Measurements from ENCODE around the gene DMAP1. TPM values are rescaled to one million over a fixed set of nuclear protein-coding genes. Genes with fewer than 3 reads are reported as not detected.
A peak's percentile ranks its signal among the peaks of the same experiment; 100 is the strongest.

The DMAP1 gene
- total RNA-seq, 1 donor from 2014 or later: 82.0 TPM

DNA sequence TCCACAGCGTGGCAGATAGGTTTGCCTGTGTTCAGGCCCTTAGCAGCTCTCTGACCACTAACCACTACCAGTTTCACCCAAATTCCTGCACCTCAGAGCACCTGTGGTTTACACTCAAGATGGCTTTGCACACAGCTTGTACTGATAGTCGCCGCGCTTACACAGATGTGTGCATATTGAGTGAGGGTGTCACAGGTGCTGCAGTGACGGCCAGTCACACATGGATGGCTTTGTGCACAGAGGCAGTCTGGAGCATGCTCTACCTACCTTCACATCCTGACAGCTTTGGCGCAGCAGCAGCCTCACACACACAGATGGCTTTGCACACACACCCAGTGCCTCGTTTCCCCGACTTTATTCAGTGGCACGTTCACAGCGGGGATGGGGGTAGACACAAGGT is 7.5 kb downstream of the DMAP1 start:
- Mint-ChIP-seq H3K27me3 (no peaks in the 10 kb centered on the region), H3K27ac (peak overlapping the region; percentile 77), H3K4me1 (ENCODE audit: low read depth) (peaks cover 19% of the 10 kb centered on the region), H3K36me3 (ENCODE audit: insufficient read depth) (peaks cover 5% of the 10 kb centered on the region), H3K4me3 (ENCODE audit: low read depth) (no peak overlapping the region), H3K9me3 (ENCODE audit: low read depth) (peaks cover 1% of the 10 kb centered on the region)
- DNase-seq (ENCODE audit: low spot score, unreplicated experiment): no peak
- TF ChIP-seq, protein P1, sequence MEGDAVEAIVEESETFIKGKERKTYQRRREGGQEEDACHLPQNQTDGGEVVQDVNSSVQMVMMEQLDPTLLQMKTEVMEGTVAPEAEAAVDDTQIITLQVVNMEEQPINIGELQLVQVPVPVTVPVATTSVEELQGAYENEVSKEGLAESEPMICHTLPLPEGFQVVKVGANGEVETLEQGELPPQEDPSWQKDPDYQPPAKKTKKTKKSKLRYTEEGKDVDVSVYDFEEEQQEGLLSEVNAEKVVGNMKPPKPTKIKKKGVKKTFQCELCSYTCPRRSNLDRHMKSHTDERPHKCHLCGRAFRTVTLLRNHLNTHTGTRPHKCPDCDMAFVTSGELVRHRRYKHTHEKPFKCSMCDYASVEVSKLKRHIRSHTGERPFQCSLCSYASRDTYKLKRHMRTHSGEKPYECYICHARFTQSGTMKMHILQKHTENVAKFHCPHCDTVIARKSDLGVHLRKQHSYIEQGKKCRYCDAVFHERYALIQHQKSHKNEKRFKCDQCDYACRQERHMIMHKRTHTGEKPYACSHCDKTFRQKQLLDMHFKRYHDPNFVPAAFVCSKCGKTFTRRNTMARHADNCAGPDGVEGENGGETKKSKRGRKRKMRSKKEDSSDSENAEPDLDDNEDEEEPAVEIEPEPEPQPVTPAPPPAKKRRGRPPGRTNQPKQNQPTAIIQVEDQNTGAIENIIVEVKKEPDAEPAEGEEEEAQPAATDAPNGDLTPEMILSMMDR (IDR thresholded peaks at IDR 0.05; ENCODE audit: unreplicated experiment): no peak

DNA sequence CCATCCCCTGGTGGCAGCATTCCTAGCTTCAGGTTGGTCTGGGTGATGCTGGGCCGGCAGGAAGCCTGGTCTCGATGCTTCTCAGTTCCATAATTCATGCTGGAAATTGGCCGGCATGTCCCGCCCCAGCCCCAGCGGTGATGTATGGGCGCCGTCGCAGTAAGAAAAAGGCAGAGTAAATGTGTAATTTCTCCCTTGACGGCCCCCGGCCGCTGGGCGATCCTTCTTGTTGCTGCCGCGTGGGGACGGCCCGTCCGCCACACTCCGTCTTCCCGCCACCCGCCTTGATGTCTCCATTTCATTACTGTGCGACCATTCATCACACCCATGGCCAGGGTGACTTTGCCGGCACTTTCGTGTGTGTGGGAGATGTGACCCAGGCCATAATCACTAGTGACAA is 8.5 kb downstream of the DMAP1 start:
- Mint-ChIP-seq H3K27me3 (no peaks in the 10 kb centered on the region), H3K27ac (peak overlapping the region; percentile 69), H3K36me3 (ENCODE audit: insufficient read depth) (peaks cover 12% of the 10 kb centered on the region), H3K4me3 (ENCODE audit: low read depth) (no peak overlapping the region), H3K4me1 (ENCODE audit: low read depth) (peaks cover 19% of the 10 kb centered on the region), H3K9me3 (ENCODE audit: low read depth) (peaks cover 7% of the 10 kb centered on the region)
- DNase-seq (ENCODE audit: low spot score, unreplicated experiment): no peak
- TF ChIP-seq, protein P1 (IDR thresholded peaks at IDR 0.05; ENCODE audit: unreplicated experiment): no peak

DNA sequence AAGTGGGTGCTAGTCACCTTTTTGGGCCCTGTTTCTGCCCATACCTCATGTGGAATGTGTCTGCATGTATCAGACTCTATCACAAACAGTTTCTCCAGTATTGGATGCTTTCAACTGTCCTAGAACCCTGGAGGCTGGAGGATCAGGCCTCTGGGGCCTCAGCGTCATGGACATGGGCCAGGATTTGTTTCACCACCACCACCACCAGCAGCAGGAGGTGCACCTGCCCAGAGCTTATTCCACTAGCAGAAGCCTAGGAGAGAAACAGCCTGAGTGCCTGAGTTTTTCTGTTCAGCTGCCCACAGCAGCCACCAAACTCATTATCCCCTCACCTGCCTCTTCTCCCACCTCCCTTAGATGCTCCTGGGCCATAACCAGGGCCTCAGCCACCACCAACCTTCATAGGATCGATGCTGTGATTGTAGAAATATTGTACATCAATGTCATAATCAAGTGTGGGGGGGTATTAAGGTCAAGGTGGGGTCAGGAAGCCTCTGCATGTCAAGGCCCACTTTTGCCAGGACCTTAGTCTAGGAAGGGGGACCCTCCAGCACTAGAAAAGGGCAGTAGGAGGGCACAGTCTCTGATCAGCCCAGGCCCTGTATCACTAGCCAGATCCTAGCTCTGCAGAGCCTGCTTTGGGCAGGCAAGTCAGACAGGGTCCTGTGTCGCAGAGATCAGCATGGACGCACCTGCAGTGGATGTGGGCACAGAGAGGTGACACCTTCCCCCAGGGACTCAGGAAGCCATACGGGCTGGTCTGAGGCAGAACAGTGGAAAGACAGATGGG is 9.3 kb downstream of the DMAP1 start:
- Mint-ChIP-seq H3K4me3 (ENCODE audit: low read depth) (no peak overlapping the region), H3K36me3 (ENCODE audit: insufficient read depth) (peaks cover 15% of the 10 kb centered on the region), H3K27ac (peak overlapping the region; percentile 38)

GRCh38 chr1:44223187-44223610 is 9.9 kb downstream of the DMAP1 start:
- H3K36me3 Mint-ChIP-seq (ENCODE audit: insufficient read depth): peaks cover 18% of the 10 kb centered on the region
- H3K27ac Mint-ChIP-seq: no peak overlapping the region
- peaks cover 11% of the 10 kb centered on the region for H3K9me3 Mint-ChIP-seq (ENCODE audit: low read depth)
- no peak for DNase-seq (ENCODE audit: low spot score, unreplicated experiment)
- peaks cover 8% of the 10 kb centered on the region for H3K4me1 Mint-ChIP-seq (ENCODE audit: low read depth)
- H3K27me3 Mint-ChIP-seq: no peaks in the 10 kb centered on the region
- no peak overlapping the region for H3K4me3 Mint-ChIP-seq (ENCODE audit: low read depth)
- TF ChIP-seq, protein P1 (IDR thresholded peaks at IDR 0.05; ENCODE audit: unreplicated experiment): no peak

More for the DNA sequence above, 9.3 kb downstream of the DMAP1 start:
- no peaks in the 10 kb centered on the region for H3K27me3 Mint-ChIP-seq
- DNase-seq (ENCODE audit: low spot score, unreplicated experiment): no peak
- peaks cover 13% of the 10 kb centered on the region for H3K4me1 Mint-ChIP-seq (ENCODE audit: low read depth)
- peaks cover 11% of the 10 kb centered on the region for H3K9me3 Mint-ChIP-seq (ENCODE audit: low read depth)
- TF ChIP-seq, protein P1 (IDR thresholded peaks at IDR 0.05; ENCODE audit: unreplicated experiment): no peak

DNA sequence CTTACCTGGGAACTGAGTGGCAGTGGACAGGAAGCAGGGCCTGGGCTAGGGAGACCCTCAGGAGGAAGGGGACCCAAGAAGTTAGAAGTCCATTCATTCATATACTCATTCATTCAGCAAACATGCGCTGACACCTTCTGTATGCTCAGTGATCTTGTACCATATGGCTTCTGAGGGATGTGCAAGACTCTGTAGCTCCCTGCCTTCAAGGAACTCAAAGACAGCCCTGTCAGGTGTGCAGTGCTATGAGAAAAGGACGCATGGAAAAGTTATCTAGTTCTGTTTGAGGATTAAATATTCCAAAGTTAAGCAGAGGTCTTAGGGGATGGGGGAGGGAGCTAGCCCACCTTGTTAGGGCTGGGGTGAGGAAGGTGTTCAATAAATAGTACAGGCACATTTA is 12.5 kb downstream of the DMAP1 start:
- no peak overlapping the region for H3K4me3 Mint-ChIP-seq (ENCODE audit: low read depth)
- peaks cover 25% of the 10 kb centered on the region for H3K36me3 Mint-ChIP-seq (ENCODE audit: insufficient read depth)
- DNase-seq (ENCODE audit: low spot score, unreplicated experiment): no peak
- peaks cover 11% of the 10 kb centered on the region for H3K9me3 Mint-ChIP-seq (ENCODE audit: low read depth)
- H3K27ac Mint-ChIP-seq: no peak overlapping the region
- no peaks in the 10 kb centered on the region for H3K4me1 Mint-ChIP-seq (ENCODE audit: low read depth)
- no peaks in the 10 kb centered on the region for H3K27me3 Mint-ChIP-seq
- TF ChIP-seq, protein P1 (IDR thresholded peaks at IDR 0.05; ENCODE audit: unreplicated experiment): no peak

Measured in progenitor cell of endocrine pancreas (in vitro differentiated cells).